Stimulated activated CD8-positive, alpha-beta memory T cell treated with anti-CD3 and anti-CD28 coated beads, Interleukin-15, amount 100 ng/mL, for 1 hour (primary cell): ENCODE results near the gene ATP1B2.
"Not testable (repeated sequence)": the region's sequence is repeated elsewhere in the genome, so short reads cannot be mapped to it uniquely, and the experiment has no call there.

Source experiments
- DNase-seq: peaks from one replicate; pipeline ENCODE4 v3.0.0-alpha.2; 2020; ENCODE audit warnings: low read depth

Gene ATP1B2, protein sequence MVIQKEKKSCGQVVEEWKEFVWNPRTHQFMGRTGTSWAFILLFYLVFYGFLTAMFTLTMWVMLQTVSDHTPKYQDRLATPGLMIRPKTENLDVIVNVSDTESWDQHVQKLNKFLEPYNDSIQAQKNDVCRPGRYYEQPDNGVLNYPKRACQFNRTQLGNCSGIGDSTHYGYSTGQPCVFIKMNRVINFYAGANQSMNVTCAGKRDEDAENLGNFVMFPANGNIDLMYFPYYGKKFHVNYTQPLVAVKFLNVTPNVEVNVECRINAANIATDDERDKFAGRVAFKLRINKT

DNA sequence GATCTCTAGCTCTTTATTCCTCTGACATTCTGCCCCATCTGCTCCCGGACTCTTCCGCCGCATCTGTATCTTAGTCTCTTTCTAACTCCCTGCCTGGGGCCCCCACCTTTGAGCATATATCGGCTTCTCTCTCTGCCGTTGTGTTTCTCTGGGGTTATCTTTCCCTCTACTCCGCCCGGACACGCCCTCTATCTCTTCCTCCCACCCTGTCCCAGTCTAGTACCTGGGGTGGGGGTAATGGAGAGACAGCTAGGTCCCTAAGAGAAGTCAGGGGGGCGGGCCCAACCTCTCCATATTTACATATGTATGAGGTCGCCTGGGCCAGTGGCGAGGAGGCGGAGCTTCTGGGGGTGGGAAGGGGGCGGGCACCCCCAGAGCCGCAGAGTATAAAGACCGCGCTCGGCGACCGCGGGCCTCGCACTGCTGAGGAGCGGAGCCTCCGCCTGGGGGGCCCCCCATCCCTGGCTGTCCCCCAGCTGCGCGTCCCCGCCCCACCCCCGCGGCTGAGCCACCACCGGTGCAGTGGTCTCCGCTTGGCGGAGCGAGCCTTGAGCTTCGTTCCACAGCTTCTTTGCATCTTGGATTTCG lies at the start of gene ATP1B2:
Gene ATP1B2 (plus strand): TSS at position 418 of the 588 bp plus-strand sequence. CDS start 593 bp downstream, outside the sequence.
- peak; percentile 51 for DNase-seq

DNA sequence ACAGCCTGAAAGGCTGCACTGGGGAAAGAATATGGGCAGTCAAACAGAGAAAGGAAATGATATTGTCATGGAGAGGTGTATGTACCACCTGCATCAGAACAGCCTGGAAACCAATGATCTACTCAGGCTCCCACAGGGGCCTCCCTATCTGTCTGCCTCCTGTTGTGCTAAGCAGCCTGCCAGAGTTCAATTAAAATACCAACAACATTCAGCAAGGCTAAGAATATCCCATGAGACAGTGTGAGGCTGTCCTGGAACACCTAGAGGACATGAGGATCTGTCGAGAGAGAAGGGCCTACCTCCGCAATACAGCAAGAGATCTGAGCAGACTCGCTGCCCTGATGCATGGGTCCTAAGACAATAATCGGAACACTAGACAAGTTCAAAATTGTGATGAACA lies 44.4 kb upstream of the ATP1B2 start:
- DNase-seq = no peak

DNA sequence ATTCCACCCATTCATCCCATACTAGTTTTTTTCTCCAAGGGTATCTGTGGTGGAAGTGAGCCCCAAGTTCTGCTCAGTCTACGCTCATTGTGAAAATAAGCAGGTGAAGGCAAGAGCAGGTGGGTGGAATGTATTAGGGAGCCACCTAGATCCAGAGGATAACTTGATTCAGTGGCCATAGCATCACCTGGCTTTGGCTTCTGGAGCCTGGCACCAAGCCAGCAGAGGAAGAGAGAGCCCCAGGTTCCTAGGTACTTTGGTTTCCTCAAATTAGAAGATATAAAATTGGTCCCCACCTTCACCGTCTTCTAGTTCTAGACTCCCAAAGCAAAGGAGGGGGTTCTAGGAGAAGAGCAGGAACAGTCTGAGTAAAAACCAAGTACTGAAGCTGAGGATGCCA lies 40.1 kb upstream of the ATP1B2 start:
- no peak for DNase-seq

DNA sequence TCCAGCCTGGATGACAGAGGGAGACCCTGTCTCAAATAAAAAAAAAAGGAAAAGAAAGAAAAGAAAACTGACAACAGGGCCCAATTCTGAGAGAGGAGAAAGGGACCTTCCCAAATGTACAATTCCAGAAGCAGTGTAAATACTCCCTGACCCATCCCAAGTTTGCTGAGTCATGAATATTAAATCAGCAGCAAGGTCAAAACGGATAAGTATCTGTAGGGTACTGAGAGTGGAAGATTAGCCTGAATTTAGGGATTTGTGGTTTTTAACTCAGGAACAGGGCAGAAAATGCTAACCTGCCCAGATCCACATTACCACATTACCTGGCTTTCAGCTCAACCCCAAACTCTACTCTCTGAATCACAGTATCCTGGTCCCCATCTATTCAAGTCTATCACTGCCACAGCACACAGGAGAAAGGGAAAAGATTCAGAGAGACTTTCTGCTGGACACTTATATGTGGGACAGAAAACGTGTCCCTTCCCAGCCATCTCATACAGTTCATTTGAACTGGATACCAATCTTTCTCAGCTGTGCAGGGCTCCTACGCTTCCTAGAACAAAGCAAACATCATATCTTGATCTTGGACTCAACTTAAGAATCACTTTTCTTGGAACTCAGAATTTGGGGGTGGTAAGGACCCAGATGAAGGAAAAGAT lies 39.0 kb upstream of the ATP1B2 start:
- no peak for DNase-seq

DNA sequence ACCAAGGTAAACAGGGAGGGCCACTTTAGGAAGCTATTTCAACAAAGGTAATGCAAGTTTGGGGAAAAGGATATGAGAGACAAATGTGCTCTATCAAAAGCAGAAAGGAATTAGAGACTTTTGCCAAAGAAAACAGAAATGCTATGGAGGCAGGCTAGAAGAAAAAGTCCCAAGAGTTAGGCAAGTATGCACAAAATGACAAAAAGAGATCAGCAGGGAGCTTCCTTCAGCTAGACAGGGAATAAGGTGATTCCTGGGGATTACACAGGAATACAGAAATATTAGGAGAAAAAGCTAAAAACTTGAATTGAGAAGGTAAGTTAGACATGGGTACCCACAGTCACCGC lies 38.5 kb upstream of the ATP1B2 start:
- DNase-seq = no peak

DNA sequence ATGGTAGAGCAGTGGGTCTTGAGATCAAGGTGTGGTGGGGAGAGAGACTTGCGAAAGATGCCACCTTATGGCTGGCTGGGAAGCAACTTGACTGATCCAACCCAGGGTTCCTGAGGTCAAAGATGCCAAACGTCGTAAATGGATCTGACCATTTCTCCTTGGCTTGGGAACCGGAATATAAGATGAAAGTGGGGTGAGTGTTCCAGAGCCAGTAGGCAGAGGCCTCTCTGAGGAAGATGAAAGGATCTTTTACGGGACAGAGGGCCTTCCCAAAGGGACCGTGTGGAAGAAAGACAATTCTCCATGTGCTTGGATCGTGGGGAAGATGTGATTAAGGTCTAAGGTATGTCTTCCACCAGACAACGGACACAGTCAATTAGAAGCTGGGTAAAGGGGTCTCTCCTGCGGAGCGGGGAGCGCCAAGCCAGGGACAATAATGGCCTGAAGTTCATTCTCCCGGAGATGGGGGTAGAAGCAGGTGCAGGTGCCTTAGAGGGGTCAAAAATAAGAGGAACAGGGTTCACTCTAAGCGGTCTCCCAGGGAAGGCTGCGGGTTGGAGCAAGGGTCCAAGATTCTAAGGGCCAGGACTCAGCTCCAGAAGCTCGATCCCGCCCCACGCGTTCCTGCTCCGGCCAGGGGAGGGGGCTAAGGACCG lies 36.8 kb upstream of the ATP1B2 start:
- no peak for DNase-seq

DNA sequence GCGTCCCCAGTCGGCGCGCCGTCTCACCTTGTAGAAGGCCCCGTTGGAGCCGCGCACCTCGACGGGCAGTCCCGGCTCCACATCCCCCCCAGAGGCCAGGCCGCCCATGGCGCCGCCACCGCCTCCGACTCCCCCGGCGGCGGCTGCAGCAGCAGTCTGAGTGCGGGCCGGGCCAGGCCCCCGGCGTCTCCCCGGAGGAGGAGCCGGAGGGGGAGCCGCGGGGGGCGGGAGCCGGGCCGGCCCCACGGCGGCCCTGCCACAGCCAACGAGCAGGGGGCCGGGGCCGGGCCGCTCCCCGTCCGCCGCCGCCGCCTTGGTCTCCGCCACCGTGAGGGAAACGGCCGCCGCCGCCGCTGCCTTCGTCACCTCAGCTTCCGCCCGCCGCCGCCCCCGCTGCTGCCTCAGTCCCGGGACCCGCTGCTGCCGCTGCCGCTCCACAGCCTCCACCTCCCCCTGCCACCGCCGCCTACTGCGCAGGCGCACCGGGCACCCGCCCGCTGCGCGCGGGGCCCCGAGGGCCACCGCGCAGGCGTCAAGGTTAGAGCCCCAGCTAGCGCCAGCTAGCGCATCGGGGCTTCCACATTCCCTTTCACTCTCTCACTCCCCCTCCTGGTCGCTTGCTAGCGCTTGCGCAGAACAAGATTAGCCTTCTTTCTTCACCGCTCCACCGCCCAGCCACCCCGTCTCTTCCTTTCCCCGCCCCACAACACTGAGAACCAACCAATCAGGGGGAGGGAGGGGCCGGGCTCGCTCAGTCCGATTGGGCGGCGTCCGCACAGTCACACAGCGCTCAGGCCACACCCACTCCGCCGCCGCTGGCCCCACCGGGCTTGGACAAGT lies 36.1 kb upstream of the ATP1B2 start, which contains the start of gene FXR2:
Gene FXR2 (minus strand): TSS at position 473 of the 840 bp plus-strand sequence. CDS start 365 bp downstream, at position 108.
- peak; percentile 94 for DNase-seq

DNA sequence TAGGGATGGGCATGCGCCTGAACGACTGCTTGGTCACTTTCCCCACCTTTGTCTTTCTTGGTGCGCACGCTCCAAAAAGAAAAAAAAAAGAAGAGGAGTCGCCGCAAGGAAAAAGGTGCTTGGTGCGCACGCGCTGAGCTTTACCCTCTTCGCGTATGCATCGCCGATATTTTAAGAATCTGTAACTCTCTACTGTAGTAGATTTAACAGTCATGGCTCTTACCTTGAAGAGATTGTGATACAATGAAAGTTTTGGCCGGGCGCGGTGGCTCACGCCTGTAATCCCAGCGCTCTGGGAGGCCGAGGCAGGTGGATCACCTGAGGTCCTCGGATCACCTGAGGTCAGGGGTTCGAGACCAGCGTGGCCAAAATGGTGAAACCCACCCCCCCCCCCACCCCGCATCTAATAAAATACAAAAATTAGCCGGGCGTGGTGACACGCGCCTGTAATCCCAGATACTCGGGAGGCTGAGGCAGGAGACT lies 35.4 kb upstream of the ATP1B2 start:
- no peak for DNase-seq

DNA sequence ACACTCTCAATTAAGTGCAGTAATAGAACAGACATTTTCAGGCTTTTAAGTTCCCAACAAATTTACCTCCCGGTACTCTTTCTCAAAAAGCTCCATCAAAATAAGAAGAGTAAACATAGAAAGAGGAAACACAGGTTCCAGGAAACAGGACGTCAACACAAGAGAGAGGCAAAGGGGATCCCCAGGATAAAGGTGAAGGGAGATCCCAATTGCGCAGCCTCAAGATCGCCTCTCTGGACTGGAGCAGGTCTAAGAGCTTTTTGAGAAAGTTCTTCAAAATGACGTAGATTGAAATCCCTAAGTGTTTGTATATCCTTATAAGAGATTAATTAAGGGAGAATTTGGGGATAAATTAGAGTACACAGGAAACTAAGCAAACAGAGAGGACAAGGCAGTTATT lies 32.1 kb upstream of the ATP1B2 start:
- no peak for DNase-seq

DNA sequence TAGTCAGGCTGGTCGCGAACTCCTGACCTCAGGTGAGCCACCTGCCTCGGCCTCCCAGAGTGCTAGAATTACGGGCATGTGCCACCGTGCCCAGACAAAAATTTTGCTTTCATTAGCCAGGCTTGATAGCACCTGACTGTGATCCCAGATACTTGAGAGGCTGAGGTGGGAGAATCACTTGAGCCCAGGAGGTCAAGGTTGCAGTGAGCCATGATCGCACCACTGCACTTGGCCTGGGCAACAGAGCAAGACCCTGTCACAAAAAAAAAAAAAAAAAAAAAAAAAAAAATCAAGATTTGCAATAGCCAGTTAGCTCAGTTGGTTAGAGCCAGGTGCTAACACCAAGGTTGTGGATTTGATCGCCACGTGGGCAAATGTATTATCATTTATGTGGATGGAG lies 29.9 kb upstream of the ATP1B2 start:
- no peak for DNase-seq

DNA sequence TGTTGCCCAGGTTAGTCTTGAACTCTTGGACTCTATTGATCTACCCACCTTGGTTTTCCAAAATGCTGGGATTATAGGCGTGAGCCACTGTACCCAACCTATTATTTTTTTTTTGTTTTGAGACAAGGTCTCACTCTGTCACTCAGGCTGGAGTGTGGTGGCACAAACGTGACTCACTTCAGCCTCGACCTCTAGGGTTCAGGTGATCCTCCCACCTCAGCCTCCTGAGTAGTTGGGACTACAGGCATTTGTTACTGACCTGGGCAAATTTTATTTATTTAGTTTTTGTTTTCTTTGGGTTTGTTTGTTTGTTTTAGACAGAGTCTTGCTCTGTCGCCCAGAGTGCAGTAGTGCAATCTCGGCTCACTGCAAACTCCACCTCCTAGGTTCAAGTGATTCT lies 27.1 kb upstream of the ATP1B2 start:
- DNase-seq = no peak

DNA sequence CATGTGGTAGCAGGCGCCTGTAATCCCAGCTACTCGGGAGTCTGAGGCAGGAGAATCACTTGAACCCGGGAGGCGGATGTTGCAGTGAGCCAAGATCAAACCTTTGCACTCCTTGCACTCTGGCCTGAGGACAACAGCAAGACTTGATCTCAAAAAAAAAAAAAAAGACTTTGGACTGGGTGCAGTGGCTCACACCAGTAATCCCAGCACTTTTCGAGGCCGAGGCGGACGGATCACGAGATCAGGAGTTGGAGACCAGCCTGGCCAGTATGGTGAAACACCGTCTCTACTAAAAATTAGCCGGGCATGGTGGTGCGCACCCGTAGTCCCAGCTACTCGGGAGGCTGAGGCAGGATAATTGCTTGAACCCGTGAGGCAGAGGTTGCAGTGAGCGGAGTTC lies 25.0 kb upstream of the ATP1B2 start:
- DNase-seq = not testable (repeated sequence)

DNA sequence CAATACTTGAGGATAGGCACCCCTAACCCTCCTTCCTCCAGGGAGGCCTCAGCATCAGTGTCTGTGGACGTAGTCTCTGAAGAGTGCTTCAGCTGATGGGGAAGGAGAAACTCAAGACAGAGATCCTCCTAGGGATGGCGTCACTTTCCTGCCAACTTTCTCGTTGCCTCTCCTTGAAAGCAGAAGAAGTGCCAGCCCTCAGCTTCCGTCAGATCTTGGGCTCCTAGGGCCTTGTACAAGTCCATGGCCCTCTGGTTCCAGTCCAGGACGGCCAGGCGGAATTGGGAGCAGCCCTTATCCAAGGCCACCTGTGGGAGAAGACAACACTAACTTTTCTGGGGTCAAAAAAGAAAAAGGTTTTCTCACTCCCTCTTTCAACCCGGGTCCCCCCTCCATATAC lies 24.4 kb upstream of the ATP1B2 start:
- DNase-seq = no peak

DNA sequence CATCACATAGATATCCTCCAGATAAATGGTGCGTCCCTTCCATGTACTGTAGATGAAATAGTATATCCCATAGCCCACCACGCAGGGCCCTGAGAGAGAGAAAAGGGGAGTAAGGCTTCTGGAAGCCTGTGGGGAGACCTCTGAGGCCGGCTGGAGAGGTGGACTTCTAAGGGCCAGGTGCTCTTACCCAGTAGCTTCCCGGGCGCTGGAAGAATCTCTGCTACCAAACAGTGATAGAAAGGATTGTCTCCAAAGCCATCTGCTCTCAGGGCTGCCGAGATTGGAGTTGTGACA lies 23.8 kb upstream of the ATP1B2 start:
- no peak for DNase-seq

DNA sequence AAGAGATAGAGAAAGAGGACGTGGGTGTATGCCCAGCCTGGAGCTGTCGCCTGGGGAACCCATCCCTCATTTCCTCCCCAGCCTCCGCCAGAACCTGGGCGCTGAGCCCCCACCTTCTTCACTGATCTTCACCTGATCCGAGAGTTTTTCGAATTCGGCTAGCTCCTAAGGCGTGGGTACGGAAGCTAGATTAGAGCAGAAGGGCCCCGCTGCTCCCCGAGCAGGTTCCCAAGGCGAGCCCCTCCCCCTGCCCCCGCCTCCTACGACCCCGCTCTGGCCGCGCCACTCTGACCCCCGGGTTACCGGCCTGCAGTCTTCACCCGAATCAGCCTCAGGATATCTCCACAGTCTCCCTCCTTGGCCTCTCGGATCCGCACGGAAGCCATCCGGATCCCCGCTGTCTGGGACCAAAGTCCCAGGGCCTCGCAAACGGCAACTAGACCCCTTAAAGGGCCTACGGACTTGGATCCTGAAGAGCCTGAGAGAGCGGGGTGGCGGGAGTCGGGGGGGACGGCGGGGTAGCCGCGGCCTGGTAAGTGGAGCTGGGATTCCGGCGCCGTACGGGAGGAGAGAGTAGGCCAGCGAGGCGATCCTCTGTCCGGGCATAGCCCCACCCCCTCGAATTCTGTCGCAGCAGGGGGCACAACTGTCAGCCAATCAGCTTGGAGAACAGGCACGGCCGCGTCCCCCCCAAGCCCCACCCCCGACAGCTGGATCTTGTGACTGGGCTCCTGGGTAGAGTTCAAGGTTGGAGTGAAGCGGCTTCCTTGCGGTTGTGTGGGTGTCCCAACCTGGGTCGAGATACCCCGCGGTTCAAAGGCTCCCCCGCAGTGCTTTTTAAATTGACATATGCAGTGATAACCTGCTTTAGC lies 23.2 kb upstream of the ATP1B2 start, which contains the start of gene SAT2:
Gene SAT2 (minus strand): TSS at position 572 of the 872 bp plus-strand sequence. CDS start 186 bp downstream, at position 386.
- DNase-seq = peak; percentile 69

DNA sequence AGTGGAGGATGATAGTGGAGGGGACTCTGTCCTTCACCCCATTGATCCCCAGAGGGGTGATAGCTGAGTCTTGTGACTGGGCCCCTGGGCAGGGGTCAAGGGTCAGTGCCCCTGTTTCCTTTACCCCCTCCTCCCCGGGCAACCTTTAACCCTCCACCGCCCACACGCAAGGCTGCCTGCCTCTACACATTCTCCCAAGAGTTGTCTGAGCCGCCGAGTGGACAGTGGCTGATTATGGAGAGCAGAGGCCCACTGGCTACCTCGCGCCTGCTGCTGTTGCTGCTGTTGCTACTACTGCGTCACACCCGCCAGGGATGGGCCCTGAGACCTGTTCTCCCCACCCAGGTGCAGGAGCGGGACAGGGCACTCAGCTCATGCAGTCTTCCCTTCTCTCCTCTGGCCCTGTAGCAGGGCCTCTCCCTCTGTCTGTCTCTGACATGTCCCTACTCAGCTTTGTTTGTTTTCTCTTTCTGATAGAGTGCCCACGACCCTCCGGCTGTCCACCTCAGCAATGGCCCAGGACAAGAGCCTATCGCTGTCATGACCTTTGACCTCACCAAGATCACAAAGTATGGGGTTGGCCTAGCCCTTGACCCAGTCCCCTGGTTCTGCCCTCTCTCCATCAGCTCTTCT lies 20.7 kb upstream of the ATP1B2 start, which contains the start of gene SHBG:
Gene SHBG (plus strand): TSS at position 197 of the 633 bp plus-strand sequence. CDS start 38 bp downstream, at position 235.
- no peak for DNase-seq

DNA sequence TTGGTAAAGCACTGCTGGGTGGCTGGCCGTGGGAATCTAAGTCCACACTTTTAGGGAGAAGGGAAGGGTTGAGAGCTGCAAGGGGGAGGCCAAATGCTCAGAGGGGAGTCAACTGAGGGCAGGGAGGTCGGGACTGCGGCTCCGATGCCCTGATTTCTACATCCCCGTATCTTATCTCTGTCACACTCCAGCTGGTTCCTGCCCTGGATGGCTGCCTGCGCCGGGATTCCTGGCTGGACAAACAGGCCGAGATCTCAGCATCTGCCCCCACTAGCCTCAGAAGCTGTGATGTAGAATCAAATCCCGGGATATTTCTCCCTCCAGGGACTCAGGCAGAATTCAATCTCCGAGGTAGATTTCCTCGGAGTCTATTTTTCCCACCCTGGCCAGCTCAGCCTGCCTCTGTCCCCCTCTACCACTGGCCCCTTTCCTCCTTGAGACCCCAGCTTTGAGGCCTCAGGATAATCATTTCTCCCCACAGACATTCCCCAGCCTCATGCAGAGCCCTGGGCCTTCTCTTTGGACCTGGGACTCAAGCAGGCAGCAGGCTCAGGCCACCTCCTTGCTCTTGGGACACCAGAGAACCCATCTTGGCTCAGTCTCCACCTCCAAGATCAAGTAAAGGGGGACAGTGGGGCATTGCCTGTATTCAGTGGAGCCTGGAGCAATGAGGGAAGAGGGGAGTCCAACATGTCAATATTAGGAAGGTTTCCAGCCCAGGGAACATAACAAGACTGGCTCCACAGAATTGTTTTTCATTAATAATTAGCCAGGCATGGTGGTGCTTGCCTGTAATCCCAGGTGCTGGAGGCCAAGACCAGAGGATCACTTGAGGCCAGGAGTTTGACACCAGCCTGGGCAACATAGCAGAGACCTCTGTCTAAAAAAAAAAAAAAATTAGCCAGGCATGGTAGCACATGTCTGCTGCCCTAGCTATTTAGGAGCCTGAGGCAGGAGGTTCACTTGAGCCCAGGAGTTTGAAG lies 19.0 kb upstream of the ATP1B2 start:
- no peak for DNase-seq

DNA sequence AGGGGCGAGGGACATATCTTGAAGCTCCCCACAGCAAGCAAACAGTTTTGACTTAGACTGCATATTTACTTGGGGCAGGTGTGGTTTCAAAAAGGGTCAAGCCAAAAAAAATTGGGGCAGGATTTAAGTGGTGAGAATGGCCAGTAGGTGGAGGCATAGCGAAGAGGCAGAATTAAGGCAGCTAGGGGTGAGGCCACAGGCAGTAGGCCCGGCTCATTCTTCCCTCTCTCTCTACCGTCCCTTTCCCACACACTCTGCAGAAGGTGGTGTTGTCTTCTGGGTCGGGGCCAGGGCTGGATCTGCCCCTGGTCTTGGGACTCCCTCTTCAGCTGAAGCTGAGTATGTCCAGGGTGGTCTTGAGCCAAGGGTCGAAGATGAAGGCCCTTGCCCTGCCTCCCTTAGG lies 18.2 kb upstream of the ATP1B2 start:
- DNase-seq = no peak

DNA sequence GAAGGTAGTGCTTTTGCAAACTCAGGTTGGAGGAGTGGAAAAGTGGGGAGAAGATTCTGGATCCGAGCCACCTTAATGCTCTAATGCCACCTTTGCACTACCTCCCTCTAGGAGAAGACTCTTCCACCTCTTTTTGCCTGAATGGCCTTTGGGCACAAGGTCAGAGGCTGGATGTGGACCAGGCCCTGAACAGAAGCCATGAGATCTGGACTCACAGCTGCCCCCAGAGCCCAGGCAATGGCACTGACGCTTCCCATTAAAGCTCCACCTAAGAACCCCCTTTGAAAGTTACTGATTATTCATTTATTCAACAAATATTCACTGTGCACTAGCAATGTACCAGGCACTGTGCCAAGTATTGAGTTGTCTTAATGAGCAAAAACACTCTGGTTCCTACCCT lies 17.6 kb upstream of the ATP1B2 start:
- no peak for DNase-seq
